Endothelial cell of umbilical vein (primary cell): ENCODE data around the gene KCNS3. TPM values are rescaled to one million over a fixed set of nuclear protein-coding genes. Genes with fewer than 3 reads are reported as not detected.

ENCODE experiments used
- BruUV-seq: library from RNA; stranded (reverse); fragments of 400-500 nt; replicated peaks from 2 replicates; lab custom pipeline; 2021; lab: Mats Ljungman, UMichigan
- CTCF ChIA-PET: fragments of 300-600, 350-600 bp; sonication (Branson Sonifier 250); formaldehyde crosslinking; loops from one replicate; lab custom pipeline; 2021; ENCODE audit warnings: antibody characterized with exemption, inconsistent platforms; lab: Charles Lee
- POLR2A ChIA-PET: fragments of 300-600, 350-600 bp; sonication (Branson Sonifier 250); formaldehyde crosslinking; loops from one replicate; lab custom pipeline; 2021; ENCODE audit warnings: antibody characterized with exemption, inconsistent platforms; lab: Charles Lee
- DNase-seq: peaks from one replicate; pipeline ENCODE4 v3.0.0-alpha.2; 2011; ENCODE audit warnings: low read depth, low spot score
- FAIRE-seq: peaks from 2 replicates; lab custom pipeline; 2011; peaks lifted over from hg19 to GRCh38; lab: Jason Lieb, UNC
- H2AFZ ChIP-seq: 2 replicates; pipeline ENCODE4 v1.6.0; 2012; ENCODE audit warnings: low read depth, low read length, control low read depth, inconsistent platforms
- H3K27ac ChIP-seq: 2 replicates; pipeline ENCODE4 v1.5.1; 2011; ENCODE audit warnings: low read depth, mild to moderate bottlenecking, control low read depth, low read length, moderate library complexity; ENCODE audit not compliant: insufficient read depth
- H3K27me3 ChIP-seq, 2 experiments: 2 replicates each; pipeline versions ENCODE4 v1.6.0 to v1.6.1; 2011; ENCODE audit warnings: low read length in 2 of 2, mixed read lengths in 1 of 2; ENCODE audit not compliant: control insufficient read depth in 2 of 2, insufficient read depth in 2 of 2
- H3K36me3 ChIP-seq, 2 experiments: 2 replicates in 1 of 2; 3 replicates in 1 of 2; pipeline ENCODE4 v1.5.1; 2011; ENCODE audit warnings: low read length in 2 of 2, mild to moderate bottlenecking in 1 of 2, moderate library complexity in 1 of 2; ENCODE audit not compliant: control insufficient read depth in 2 of 2, insufficient read depth in 2 of 2; ENCODE audit errors: extremely low read depth in 1 of 2
- H3K4me1 ChIP-seq: 3 replicates; pipeline ENCODE4 v1.5.1; 2011; ENCODE audit warnings: mild to moderate bottlenecking, low read length; ENCODE audit not compliant: control insufficient read depth, insufficient read depth; ENCODE audit errors: extremely low read depth
- H3K4me2 ChIP-seq: 2 replicates; pipeline ENCODE4 v1.6.1; 2011; ENCODE audit warnings: low read length, control low read depth, mixed read lengths; ENCODE audit not compliant: insufficient read depth
- H3K4me3 ChIP-seq, 3 experiments: fragments of 200-600 bp in 1 of 3; sonication (generic), shearing (Covaris generic) in 1 of 3; replicated peaks in 1 of 3; 2 replicates each; pipeline ENCODE4 v1.5.1; 2011 to 2016; ENCODE audit warnings: control low read depth in 3 of 3, low read length in 3 of 3, mild to moderate bottlenecking in 2 of 3, inconsistent platforms in 1 of 3, low read depth in 1 of 3, moderate library complexity in 1 of 3; ENCODE audit not compliant: insufficient read depth in 1 of 3
- H3K79me2 ChIP-seq: 2 replicates; pipeline ENCODE4 v1.6.0; 2012; ENCODE audit warnings: low read length, inconsistent platforms; ENCODE audit not compliant: control insufficient read depth, insufficient read depth
- H3K9ac ChIP-seq: replicated peaks from 2 replicates; pipeline ENCODE3; 2011; ENCODE audit warnings: low read length, control low read depth; ENCODE audit not compliant: insufficient read depth; ENCODE audit errors: extremely low read depth
- H3K9me1 ChIP-seq: replicated peaks from 3 replicates; pipeline ENCODE4 v1.6.0; 2011; ENCODE audit warnings: mild to moderate bottlenecking, low read length; ENCODE audit not compliant: control insufficient read depth, insufficient read depth; ENCODE audit errors: extremely low read depth
- H3K9me3 ChIP-seq: replicated peaks from 2 replicates; pipeline ENCODE4 v1.5.1; 2012; ENCODE audit warnings: low read length, inconsistent platforms; ENCODE audit not compliant: control insufficient read depth, insufficient read depth
- H4K20me1 ChIP-seq: replicated peaks from 2 replicates; pipeline ENCODE3; 2011; ENCODE audit warnings: mild to moderate bottlenecking, low read length; ENCODE audit not compliant: control insufficient read depth, insufficient read depth; ENCODE audit errors: extremely low read depth
- CTCF ChIP-seq, 2 donors: IDR thresholded peaks; 1 replicate in 1 of 2; 2 replicates in 1 of 2; pipeline ENCODE4 v1.5.1; 2011; ENCODE audit warnings: low read length in 2 of 2, mild to moderate bottlenecking in 2 of 2, moderate library complexity in 2 of 2, control low read depth in 1 of 2, inconsistent platforms in 1 of 2, low read depth in 1 of 2; ENCODE audit not compliant: insufficient read depth in 1 of 2; ENCODE audit errors: extremely low read depth in 1 of 2
- EZH2 ChIP-seq: IDR thresholded peaks from 2 replicates; pipeline ENCODE4 v1.6.1; 2012; ENCODE audit warnings: borderline replicate concordance, low read depth, mild to moderate bottlenecking, moderate library complexity, low read length, inconsistent platforms; ENCODE audit not compliant: severe bottlenecking
- FOS ChIP-seq: IDR thresholded peaks from 2 replicates; pipeline ENCODE4 v1.6.1; 2011; ENCODE audit warnings: mild to moderate bottlenecking, low read length, moderate library complexity, borderline replicate concordance; ENCODE audit not compliant: insufficient read depth
- GATA2 ChIP-seq: IDR thresholded peaks from 2 replicates; pipeline ENCODE4 v1.7.0; 2011; ENCODE audit warnings: low read depth, mild to moderate bottlenecking, moderate library complexity, mixed read lengths, low read length; ENCODE audit not compliant: insufficient read length, insufficient read depth
- JUN ChIP-seq: IDR thresholded peaks from 2 replicates; pipeline ENCODE4 v1.6.1; 2011; ENCODE audit warnings: borderline replicate concordance, low read depth; ENCODE audit not compliant: insufficient read length, insufficient read depth
- MAX ChIP-seq: IDR thresholded peaks from 2 replicates; pipeline ENCODE4 v1.6.1; 2011; ENCODE audit not compliant: insufficient read depth, insufficient read length
- MYC ChIP-seq: IDR thresholded peaks from one replicate; pipeline ENCODE4 v1.6.1; 2011; ENCODE audit warnings: mild to moderate bottlenecking, low read depth, low read length
- POLR2A ChIP-seq: IDR thresholded peaks from 2 replicates; pipeline ENCODE4 v1.6.1; 2012; ENCODE audit warnings: low read depth, mild to moderate bottlenecking, control low read depth, low read length
- POLR2AphosphoS5 ChIP-seq: IDR thresholded peaks from 2 replicates; pipeline ENCODE4 v1.6.1; 2012; ENCODE audit warnings: low read depth, mild to moderate bottlenecking, control low read depth, low read length, moderate library complexity; ENCODE audit not compliant: insufficient read depth
- dilution Hi-C: fragments of 300-500 bp; cut with MboI; formaldehyde crosslinking; loops from one replicate; pipeline ENCODE4 v1.15.0; 2019; ENCODE audit warnings: low sequenced_read_pairs; ENCODE audit not compliant: extremely low pct_ligation_motif_present
- intact Hi-C: fragments of 100-400 bp; cut with micrococcal nuclease; formaldehyde crosslinking; loops from one replicate; pipeline ENCODE4 v1.10.0; 2022
- polyA plus RNA-seq, 4 experiments: library from polyadenylated mRNA; depleted of rRNA in 3 of 4; stranded (reverse) in 3 of 4; unstranded in 1 of 4; fragments of >200 nt; gene quantifications; 2 replicates each; pipeline versions ENCODE4 v1.2.1 to v1.2.3, GENCODE V29; 2011 to 2012; ENCODE audit warnings: missing spikeins in 1 of 4
- total RNA-seq: library from RNA; stranded (reverse); gene quantifications from 2 replicates; pipeline ENCODE4 v1.2.3, GENCODE V29; 2021

The KCNS3 gene
- total and polyA plus RNA-seq, 2 donors (not counting 3 experiments of a cell fraction or from before 2014, with no cell fraction given): 0.75 to 2.4 TPM

- ChIA-PET POLR2A (no interaction called here), CTCF (no interaction called here)
- Histone ChIP-seq H2AFZ (no peak overlapping the region), H4K20me1 (no peaks in the 10 kb centered on the region), H3K4me3 (no peak overlapping the region), H3K9ac (no peak overlapping the region), H3K27me3 (peaks cover 10 to 27% of the 10 kb centered on the region in 2 experiments), H3K36me3 (no peaks in the 10 kb centered on the region), H3K9me3 (no peaks in the 10 kb centered on the region), H3K27ac (no peak overlapping the region), H3K4me2 (no peak overlapping the region), H3K9me1 (no peaks in the 10 kb centered on the region), H3K79me2 (no peaks in the 10 kb centered on the region), H3K4me1 (no peaks in the 10 kb centered on the region)
- dilution Hi-C loops (no loop called here), intact Hi-C loops (loop anchor here (10.0 kb wide), 1 partner anchor 432 kb away; no protein-coding TSS in a partner anchor)
- FAIRE-seq: no peak
- BruUV-seq: no TSS peak
- TF ChIP-seq JUN: no peak
- no peak for TF ChIP-seq POLR2A
- TF ChIP-seq POLR2AphosphoS5: no peak
- TF ChIP-seq CTCF (IDR thresholded peaks at IDR 0.05; ENCODE audit: extremely low read depth in 1 of 2, insufficient read depth in 1 of 2, low read depth in 1 of 2, low read length in 2 of 2): no peak
- TF ChIP-seq MYC: no peak
- no peak for TF ChIP-seq MAX
- TF ChIP-seq EZH2: no peak
- TF ChIP-seq FOS: no peak
- no peak for TF ChIP-seq GATA2
- no peak for DNase-seq
Measured at GRCh38 chr2:17873021-17873420, 5.4 kb upstream of the KCNS3 start.
